Measurements from ENCODE around the gene FGFR2.
"Not testable (repeated sequence)": the region's sequence is repeated elsewhere in the genome, so short reads cannot be mapped to it uniquely, and the experiment has no call there.

Gene FGFR2

GRCh38 chr10:121524157-121524817, 74.0 kb downstream of the FGFR2 start:
- DNase-seq (ENCODE audit: low spot score): no peak

GRCh38 chr10:121522831-121523230, 75.4 kb downstream of the FGFR2 start:
- DNase-seq (ENCODE audit: low spot score): no peak

DNA sequence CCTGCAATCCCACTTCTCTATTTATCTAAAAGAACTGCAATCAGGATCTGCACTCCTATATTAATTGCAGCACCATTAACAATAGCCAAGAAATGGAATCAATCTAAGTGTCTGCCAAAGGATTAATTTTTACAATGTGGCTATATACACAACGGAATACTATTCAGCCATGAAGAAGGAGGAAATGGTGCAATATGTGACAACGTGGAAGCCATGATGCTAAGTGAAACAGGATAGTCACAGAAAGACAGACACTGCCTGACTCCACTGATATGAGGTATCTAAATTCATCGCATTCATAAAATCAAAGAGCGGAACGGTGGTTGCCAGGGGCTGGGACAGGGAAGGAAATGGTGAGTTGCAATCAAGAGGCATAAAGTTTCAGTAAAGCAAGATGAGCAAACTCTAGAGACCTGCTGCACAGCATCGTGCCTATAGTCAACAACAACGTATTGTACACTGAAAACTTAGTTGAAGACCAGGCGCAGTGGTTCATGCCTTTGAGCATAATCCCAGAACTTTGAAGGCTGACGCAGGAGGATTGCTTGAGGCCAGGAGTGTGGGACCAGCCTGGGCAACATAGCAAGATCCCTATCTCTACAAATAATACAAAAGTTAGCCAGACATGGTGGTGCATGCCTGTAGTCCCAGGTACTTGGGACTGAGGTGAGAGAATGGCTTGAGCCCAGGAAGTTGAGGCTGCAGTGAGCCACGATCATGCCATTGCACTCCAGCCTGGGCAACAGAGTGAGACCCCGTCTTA, 76.3 kb downstream of the FGFR2 start:
- no peak for DNase-seq (ENCODE audit: low spot score)

GRCh38 chr10:121520526-121520925, 77.7 kb downstream of the FGFR2 start:
- not testable (repeated sequence) for DNase-seq (ENCODE audit: low spot score)

GRCh38 chr10:121519901-121520493, 78.2 kb downstream of the FGFR2 start:
- no peak for DNase-seq (ENCODE audit: low spot score)

DNA sequence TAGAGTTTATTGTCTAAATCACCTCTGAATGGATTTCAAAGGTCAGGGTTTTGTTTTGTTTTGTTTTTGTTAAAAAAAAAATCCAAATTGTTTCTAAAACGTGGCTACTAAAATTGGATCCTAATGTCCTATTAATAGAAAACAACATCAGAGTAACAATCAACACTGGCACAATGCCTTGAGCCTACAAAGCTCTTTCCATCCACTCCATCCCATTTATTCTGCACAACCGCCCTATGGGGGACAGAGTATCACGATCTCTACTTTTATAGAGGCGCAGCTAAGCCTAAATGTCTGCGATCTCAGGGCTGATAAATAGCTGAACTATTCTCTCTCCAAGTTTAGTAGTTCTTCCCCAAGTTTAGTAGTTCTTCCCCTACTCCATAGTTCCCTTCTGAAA, 78.8 kb downstream of the FGFR2 start:
- DNase-seq (ENCODE audit: low spot score): no peak

DNA sequence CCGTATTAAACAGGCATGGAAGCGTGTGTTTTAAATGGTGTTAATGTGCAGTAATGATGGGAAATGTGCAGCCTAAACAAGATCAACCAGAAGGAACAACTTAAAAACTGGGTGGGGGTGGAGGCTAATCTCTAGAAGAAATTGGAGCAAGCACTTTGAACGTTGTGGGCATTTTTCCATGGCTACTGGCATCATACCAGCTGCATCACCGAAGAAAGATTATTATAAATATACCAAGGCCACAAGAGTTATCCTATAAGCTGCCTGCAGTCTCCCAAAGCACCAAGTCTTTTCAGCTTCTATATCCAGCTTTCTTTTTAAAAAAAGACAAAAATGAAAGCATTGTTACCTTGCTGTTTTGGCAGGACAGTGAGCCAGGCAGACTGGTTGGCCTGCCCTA, 79.9 kb downstream of the FGFR2 start:
- no peak for DNase-seq (ENCODE audit: low spot score)

DNA sequence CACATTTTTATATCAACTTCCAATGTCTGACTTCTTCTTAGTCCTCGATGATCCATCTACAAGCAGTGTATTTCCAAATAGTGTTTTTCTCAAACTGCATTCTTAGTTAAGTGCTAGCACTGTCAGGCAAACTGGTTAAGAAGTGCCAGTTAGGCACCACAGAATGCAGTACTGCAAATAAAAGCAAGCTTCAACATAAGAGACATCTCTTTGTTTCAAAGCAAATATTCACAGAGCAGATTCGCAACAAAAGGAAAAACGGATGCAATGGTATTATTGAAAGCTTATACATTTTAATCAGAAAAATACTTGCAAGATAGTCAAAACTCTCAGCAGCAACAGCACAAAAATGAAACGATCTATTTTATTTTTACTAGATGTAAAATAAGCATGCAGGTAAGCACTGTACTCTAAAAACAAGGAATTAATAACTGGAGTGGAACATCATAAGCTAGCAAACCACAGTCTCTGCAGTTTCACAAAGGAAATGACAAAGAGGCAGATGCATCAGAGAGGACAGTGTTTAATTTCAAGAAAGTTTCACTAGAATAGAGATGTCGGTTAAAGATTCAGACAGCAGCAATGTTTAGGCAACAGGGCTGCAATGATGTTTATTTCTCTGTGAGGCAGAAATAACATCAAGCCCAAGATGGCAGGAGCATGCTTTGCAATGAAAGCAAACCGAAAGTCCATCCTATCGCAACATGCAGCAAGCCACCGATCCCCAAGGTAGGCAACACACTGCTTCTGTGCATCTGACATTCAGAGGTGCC, 82.0 kb downstream of the FGFR2 start:
- DNase-seq (ENCODE audit: low spot score): peak; percentile 1

- no peak for DNase-seq (ENCODE audit: low spot score)
These were observed 83.9 kb downstream of the FGFR2 start for GRCh38 chr10:121514141-121514865.

DNA sequence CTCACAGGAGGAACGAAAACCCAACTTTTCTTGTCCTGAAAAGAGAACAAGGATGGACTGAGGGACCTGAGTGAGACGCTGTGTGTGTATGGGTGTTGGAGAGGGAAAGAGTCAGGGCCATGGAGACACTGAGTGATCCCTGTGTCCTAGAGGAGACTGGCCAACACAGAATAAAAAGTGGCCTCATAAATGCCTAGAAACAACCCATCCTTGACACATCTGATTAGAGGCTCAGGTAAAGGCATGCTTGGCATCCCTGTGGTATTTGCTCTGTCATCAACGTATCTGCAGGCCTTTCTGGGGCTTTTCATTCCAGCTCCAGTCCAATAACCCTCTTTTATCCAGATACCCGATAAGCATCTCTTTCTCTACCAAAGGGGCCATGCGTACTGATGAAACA, 86.3 kb downstream of the FGFR2 start:
- no peak for DNase-seq (ENCODE audit: low spot score)

DNA sequence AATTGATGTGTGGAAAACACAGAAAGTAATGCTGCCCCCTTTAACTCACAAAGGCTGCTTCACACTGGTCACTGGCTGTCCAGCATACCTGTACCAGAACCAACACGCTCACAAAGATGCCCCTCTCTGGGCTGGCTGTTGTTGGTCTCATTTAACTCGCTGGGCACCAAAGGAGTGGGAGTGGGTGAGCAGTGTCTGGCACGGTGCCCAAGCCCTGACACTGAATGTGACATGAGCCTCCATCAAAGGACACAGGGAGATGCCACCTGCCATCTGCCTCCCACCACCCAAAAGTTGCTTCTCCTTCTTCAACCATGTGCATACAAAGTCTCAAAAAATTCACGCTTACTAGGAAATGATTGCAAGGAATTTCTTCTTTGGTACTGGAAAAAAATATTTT, 86.8 kb downstream of the FGFR2 start:
- DNase-seq (ENCODE audit: low spot score): no peak

DNA sequence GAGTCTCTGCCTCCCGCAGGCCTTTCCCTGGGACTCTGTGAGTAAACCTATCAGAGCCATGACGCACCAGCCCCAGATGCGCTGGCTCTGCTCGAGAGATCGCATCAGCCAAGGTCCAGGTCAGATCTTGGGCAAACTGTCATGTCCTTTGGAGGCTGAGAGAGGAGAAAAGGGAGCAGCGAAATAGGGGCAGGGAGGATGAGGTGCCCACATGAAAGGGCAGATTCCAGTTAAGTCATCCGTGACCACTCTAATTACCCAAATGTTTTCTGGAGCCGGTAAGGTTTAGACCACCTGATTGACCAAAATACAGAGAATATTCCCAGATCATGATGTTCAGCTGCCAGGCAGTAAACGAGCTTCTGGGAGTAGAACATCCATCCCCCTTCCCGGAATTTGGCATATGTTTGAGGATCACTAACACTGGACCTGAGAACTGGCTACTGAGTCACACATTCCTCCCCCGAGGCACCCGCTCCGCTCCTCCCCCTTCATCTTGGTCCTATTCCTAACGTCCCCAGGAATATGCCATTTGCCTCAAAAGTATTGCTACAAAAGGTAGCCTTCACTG, 88.0 kb downstream of the FGFR2 start:
- no peak for DNase-seq (ENCODE audit: low spot score)

DNA sequence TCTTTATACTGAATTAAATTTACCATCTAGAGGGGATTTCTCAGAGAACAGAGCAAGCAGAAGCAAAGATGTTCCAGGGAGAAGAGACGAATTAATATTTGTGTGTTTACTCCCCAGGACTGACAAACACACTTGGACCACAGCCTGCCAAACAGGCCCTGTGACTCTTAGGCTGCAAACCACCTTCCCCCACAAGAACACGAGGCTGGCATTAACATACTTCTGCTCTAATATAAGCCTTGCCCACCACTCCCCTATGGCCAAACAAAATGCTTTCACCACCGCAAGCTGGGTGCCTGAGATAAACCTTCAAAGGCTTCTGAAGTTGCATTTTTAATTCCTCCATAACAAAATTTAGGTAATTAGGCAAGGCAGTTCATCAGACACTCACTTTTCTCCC, 88.4 kb downstream of the FGFR2 start:
- DNase-seq (ENCODE audit: low spot score): no peak

DNA sequence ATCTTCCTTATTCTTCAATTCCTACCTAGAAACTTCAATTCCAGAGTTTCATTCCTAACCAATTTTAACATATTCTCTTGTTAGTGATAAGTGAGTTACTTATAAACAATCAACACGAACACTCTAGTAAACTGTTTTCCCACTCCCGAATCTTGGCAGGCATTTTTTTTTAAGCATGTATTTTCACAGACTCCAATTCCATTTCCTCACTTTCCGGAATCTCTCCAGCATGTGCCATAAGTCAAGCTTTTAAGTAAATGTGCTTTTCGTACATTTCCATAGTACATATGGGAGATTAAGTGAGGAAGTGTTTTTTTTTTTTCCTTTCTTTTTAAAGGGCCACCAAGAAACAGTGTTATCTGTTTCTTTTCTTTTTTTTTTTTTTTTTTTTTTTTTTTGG, 89.1 kb downstream of the FGFR2 start:
- DNase-seq (ENCODE audit: low spot score): no peak

- no peak for DNase-seq (ENCODE audit: low spot score)
These were observed 94.6 kb downstream of the FGFR2 start for GRCh38 chr10:121503587-121504051.

- DNase-seq (ENCODE audit: low spot score): no peak
These were observed 96.4 kb downstream of the FGFR2 start for GRCh38 chr10:121501796-121502195.

DNA sequence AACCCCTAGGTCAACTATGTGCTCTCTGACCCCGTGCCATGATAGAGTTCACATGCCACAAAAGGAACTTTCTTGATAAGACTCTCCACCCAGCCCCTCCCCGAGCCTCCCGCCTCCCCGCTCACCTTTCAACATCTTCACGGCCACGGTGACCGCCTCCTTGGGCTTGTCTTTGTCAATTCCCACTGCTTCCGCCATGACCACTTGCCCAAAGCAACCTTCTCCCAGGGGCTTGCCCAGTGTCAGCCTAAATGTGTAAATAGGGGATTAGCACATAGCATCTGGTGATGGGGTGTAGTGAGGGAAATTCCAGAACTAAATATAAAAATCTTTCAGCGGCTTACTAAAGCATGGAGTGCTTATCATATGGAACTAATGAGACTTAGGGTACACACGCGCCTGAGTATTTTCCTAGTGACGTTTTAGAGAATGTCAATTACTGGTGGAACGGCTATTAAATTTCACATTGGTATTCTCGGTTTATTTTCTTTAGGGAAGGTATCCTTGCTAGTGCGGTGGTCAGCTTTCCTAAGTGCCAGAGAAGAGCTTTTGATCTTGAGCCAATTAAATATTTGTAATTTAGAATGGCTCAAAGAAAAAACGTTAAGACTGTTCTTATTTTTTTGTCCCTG, 97.4 kb downstream of the FGFR2 start:
- DNase-seq (ENCODE audit: low spot score): no peak

DNA sequence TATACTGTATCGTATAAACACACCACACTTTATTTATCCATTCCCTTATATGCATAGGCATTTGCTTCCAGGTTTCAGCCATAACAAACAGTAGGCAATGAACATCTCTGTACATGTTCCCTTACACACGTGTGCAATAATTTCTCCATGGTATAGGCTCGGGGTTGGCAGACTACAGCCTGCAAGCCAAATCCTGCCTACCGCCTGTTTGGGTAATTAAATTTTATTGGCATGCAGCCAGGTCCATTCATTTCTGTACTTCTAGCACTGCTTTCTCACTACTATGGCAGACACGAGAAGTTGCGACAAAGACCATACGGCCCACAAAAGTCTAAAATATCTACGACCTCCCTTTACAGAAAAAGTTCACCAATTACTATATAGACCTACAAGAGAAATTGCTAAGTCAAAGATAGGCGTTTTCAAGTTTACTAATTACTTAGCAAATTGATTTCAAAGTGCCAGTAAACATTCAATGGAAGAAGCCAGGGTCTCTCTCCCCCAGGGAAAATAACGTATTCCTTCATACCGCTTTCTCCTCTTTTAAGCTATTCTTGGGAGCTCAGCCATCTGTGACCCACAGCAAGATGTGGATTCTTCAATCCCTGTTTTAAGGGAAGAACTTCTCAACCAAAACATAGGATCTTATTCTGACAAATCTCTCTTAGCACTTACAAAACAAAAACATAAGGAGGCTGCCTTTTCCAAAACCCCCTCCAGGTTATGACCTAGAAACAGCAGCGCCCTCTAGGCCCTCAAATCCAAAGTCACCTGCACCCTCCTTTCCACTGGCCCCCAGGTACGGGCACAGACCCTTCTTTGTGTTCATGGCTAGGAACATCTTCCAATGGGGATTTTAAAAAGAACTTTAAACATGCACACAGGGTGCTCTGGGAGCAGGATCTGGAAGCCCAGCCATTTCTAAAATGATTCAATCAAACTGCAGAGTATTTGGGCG, 100.5 kb downstream of the FGFR2 start:
- no peak for DNase-seq (ENCODE audit: low spot score)

DNA sequence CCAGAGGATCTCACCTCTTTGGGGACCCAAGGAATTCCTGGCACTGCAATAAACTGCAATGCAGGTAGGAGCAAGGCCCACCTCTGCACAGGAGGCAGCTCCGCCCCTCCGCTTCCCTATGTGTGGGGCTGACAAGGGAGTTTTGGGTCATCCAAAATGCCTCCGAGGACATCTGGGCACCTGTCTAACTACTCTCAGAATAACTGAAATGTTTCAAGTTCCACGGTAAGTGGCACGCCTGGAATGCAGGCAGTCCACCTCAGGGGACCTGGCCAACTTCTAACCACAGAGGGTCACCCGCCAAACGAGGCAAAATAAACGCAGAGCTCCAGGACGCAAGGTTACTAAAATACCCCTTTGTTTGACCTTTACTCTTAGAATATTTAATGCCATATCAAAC, 102.5 kb downstream of the FGFR2 start:
- DNase-seq (ENCODE audit: low spot score): no peak

GRCh38 chr10:121494296-121494695, 103.9 kb downstream of the FGFR2 start:
- no peak for DNase-seq (ENCODE audit: low spot score)

Measured in CD4-positive, alpha-beta T cell treated with Interleukin-15 for 4 hours (primary cell).